HG02642 (cell line): ENCODE results near the gene NUAK1.
"Not testable (repeated sequence)": the region's sequence is repeated elsewhere in the genome, so short reads cannot be mapped to it uniquely, and the experiment has no call there.

Experiments used
- ATAC-seq: cut with Tn5 transposase; IDR thresholded peaks from one replicate; pipeline ENCODE4 v1.9.1; 2021; ENCODE audit warnings: mild to moderate bottlenecking; ENCODE audit not compliant: unreplicated experiment, poor library complexity

NUAK1 gene

DNA sequence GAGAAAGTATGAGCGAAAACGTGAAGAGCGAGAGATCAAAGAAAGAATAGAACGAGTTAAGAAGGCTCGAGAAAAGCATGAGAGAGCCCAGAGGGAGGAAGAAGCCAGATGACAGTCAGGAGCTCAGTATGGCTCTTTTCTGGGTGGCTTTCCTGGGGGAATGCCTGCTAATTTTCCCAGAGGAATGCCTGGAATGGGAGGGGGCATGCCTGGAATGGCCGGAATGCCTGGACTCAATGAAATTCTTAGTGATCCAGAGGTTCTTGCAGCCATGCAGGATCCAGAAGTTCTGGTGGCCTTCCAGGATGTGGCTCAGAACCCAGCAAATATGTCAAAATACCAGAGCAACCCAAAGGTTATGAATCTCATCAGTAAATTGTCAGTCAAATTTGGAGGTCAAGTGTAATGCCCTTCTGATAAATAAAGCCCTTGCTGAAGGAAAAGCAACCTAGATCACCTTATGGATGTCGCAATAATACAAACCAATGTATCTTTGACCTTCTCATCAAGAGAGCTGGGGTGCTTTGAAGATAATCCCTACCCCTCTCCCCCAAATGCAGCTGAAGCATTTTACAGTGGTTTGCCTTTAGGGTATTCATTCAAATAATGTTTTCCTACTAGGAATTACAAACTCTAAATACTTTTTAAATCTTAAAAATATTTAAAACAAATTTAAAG is 122.0 kb downstream of the NUAK1 start:
- not testable (repeated sequence) for ATAC-seq

DNA sequence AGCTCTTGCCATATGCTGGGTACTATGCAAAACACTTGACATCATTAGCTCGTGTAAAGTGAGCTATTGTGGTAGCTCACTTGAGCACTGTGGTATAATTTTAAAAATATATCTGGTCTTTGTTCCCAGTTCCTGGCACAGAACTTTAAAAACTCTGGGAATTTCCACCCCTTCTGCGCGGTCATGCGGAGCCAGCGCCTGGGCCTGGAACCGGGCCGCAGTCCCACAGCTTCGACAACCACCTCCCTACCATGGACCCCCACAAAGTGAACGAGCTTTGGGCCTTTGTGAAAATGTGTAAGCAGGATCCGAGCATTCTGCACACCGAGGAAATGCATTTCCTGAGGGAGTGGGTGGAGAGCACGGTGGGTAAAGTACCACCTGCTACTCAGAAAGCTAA is 123.1 kb downstream of the NUAK1 start:
- no peak for ATAC-seq

DNA sequence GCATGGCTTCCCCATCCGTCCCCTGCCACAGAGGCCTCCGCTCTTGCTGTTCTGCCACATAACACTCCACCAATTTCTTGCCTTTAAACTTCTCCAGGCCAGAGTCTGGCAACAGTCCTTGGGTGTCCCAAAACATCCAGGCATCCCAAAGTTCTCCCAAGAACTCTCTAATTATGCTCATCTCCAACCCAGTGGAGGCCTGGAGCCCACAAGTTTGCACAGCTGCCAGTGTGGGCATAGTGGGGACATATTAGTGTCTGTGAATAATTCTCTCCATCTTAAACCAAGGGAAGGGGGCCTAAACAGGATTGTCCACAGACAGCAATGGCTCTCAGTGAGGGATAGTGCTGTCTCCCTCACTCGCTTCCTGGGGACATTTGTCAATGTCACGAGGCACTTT is 124.8 kb downstream of the NUAK1 start:
- no peak for ATAC-seq
